ENCODE measurements around the gene ACTBL2.
A peak's percentile ranks its signal among the peaks of the same experiment; 100 is the strongest.

Gene ACTBL2

GRCh38 chr5:57446966-57447365 lies 35.6 kb downstream of the ACTBL2 start:
- CTCF ChIA-PET, result interaction anchor here (0.6 kb wide), 1 partner anchor 1154 kb away, joined by 3 read pairs; no protein-coding TSS in a partner anchor
- peaks cover 15% of the 10 kb centered on the region; the same call in 1 of the 2 replicates for H3K4me1 ChIP-seq (ENCODE audit: control insufficient read depth, insufficient read depth, low read length)

GRCh38 chr5:57445705-57446037 lies 36.9 kb downstream of the ACTBL2 start:
- TF ChIP-seq ZFP37 (tag by site-specific recombination; IDR thresholded peaks at IDR 0.05) (no peak), GLI2 (tag by site-specific recombination; IDR thresholded peaks at IDR 0.05; ENCODE audit: borderline replicate concordance, low read depth) (no peak)
- Histone ChIP-seq H3K4me1 (ENCODE audit: control insufficient read depth, insufficient read depth, low read length) (peaks cover 19% of the 10 kb centered on the region), H3K27ac (ENCODE audit: extremely low read depth, low read depth, low read length) (no peak overlapping the region), H3K9me3 (ENCODE audit: control insufficient read depth, insufficient read depth, low read depth, low read length) (no peaks in the 10 kb centered on the region), H3K4me3 (ENCODE audit: low read depth, low read length) (no peak overlapping the region), H3K36me3 (ENCODE audit: control insufficient read depth in 2 of 2, insufficient read depth in 1 of 2, low read length in 2 of 2) (no peaks in the 10 kb centered on the region)
- ChIA-PET CTCF (interaction anchor here (0.6 to 1.0 kb wide), 3 partner anchors 46 to 148 kb away, joined by 3 read pairs; no protein-coding TSS in a partner anchor), POLR2A (no interaction called here)

More at GRCh38 chr5:57446966-57447365, 35.6 kb downstream of the ACTBL2 start:
- Histone ChIP-seq H3K36me3 (ENCODE audit: control insufficient read depth in 2 of 2, insufficient read depth in 1 of 2, low read length in 2 of 2) (no peaks in the 10 kb centered on the region), H3K4me3 (ENCODE audit: low read depth, low read length) (no peak overlapping the region), H3K9me3 (ENCODE audit: control insufficient read depth, insufficient read depth, low read depth, low read length) (no peaks in the 10 kb centered on the region), H3K27ac (ENCODE audit: extremely low read depth, low read depth, low read length) (no peak overlapping the region)
- TF ChIP-seq ZNF707 (tag by site-specific recombination; IDR thresholded peaks at IDR 0.05), result no peak
- TF ChIP-seq ZNF521 (tag by site-specific recombination; IDR thresholded peaks at IDR 0.05), result no peak
- no peak for TF ChIP-seq ZFHX2 (tag by site-specific recombination; conservative IDR thresholded peaks at IDR 0.05)
- TF ChIP-seq ZNF354C (tag by site-specific recombination; IDR thresholded peaks at IDR 0.05; ENCODE audit: borderline replicate concordance, low read depth), result no peak
- no peak for TF ChIP-seq ZNF629 (tag by site-specific recombination; IDR thresholded peaks at IDR 0.05)
- no peak for TF ChIP-seq ZNF670 (tag by site-specific recombination; IDR thresholded peaks at IDR 0.05; ENCODE audit: low read depth)
- TF ChIP-seq PRDM4 (tag by site-specific recombination; IDR thresholded peaks at IDR 0.05), result no peak
- TF ChIP-seq ZNF239 (tag by site-specific recombination; IDR thresholded peaks at IDR 0.05), result no peak
- POLR2A ChIA-PET, result no interaction called here

- TF ChIP-seq WT1 (tag by site-specific recombination; IDR thresholded peaks at IDR 0.05) (0 out of 2 replicates have a peak, but pooled peaks have one; percentile 22), PRDM1 (tag by site-specific recombination; IDR thresholded peaks at IDR 0.05) (no peak)
- CTCF ChIA-PET, result interaction anchor here (0.6 to 1.0 kb wide), 3 partner anchors 46 to 147 kb away, joined by 3 read pairs; no protein-coding TSS in a partner anchor
- POLR2A ChIA-PET, result no interaction called here
- Histone ChIP-seq H3K4me1 (ENCODE audit: control insufficient read depth, insufficient read depth, low read length) (peaks cover 19% of the 10 kb centered on the region), H3K27ac (ENCODE audit: extremely low read depth, low read depth, low read length) (no peak overlapping the region), H3K9me3 (ENCODE audit: control insufficient read depth, insufficient read depth, low read depth, low read length) (no peaks in the 10 kb centered on the region), H3K4me3 (ENCODE audit: low read depth, low read length) (no peak overlapping the region), H3K36me3 (ENCODE audit: control insufficient read depth in 2 of 2, insufficient read depth in 1 of 2, low read length in 2 of 2) (no peaks in the 10 kb centered on the region)
Measured at GRCh38 chr5:57445006-57445704, 37.5 kb downstream of the ACTBL2 start.

DNA sequence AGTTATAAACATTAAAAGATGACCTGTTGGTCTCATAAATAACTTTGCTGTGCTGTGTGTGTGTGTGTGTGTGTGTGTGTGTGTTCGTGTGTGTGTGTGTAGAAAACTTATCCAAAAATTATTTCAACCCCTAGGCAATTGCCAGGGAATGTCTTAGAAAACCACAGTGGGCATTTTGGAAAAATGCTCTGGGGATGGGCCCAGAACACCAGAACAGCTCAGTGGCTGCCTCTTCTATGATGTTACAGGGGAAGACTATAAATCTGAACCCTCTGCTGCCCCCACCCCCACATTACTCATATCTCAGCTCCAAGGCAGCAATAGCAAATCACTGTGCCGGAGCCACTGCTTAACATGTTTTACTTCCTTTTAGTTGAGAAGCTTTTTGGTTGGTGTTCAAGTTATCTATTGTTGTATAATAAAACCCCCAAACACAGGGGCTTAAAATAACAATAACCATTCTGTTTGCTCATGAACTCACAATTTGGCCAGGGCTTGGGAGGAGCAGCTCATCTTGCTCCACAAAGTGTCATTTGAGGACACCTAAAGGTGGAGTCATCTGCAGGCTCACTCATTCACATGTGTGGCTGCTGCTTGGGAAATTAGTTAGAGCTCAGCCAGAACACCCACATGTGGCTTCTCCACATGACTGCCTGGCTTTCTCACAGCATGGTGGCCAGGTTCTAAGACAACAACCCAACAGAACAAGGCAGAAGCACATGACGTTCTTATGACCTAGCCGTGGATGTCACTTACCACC lies 40.4 kb downstream of the ACTBL2 start:
- Histone ChIP-seq H3K36me3 (ENCODE audit: control insufficient read depth in 2 of 2, insufficient read depth in 1 of 2, low read length in 2 of 2) (no peaks in the 10 kb centered on the region), H3K4me3 (ENCODE audit: low read depth, low read length) (no peak overlapping the region), H3K9me3 (ENCODE audit: control insufficient read depth, insufficient read depth, low read depth, low read length) (no peaks in the 10 kb centered on the region), H3K4me1 (ENCODE audit: control insufficient read depth, insufficient read depth, low read length) (peaks cover 19% of the 10 kb centered on the region), H3K27ac (ENCODE audit: extremely low read depth, low read depth, low read length) (peak overlapping the region; percentile 96)
- ChIA-PET POLR2A (interaction anchor here (0.8 to 2.1 kb wide), 7 partner anchors 9 to 1018 kb away, joined by 3 to 14 read pairs (median 4); partner anchors contain the start of gene PLK2), CTCF (interaction anchor here (0.6 to 2.3 kb wide), 11 partner anchors 18 to 1019 kb away, joined by 3 to 9 read pairs (median 3); no protein-coding TSS in a partner anchor)
- TF ChIP-seq GLIS2 (tag by site-specific recombination; IDR thresholded peaks at IDR 0.05), result no peak
- no peak for TF ChIP-seq ZNF510 (tag by site-specific recombination; IDR thresholded peaks at IDR 0.05; ENCODE audit: insufficient replicate concordance)
- 0 out of 2 replicates have a peak, but pooled peaks have one; percentile 36 for TF ChIP-seq TRIM28 (IDR thresholded peaks at IDR 0.05; ENCODE audit: borderline replicate concordance, low read length)
- TF ChIP-seq ZNF335 (tag by site-specific recombination; conservative IDR thresholded peaks at IDR 0.05), result peak; percentile 67; the same call in 1 of the 2 replicates
- TF ChIP-seq ZNF175 (tag by site-specific recombination; IDR thresholded peaks at IDR 0.05), result no peak
- TF ChIP-seq ZNF629 (tag by site-specific recombination; IDR thresholded peaks at IDR 0.05), result peak; percentile 64
- peak; percentile 39 for TF ChIP-seq ZFHX2 (tag by site-specific recombination; conservative IDR thresholded peaks at IDR 0.05)
- no peak for TF ChIP-seq ZSCAN16 (tag by site-specific recombination; IDR thresholded peaks at IDR 0.05)
- TF ChIP-seq, protein P1, sequence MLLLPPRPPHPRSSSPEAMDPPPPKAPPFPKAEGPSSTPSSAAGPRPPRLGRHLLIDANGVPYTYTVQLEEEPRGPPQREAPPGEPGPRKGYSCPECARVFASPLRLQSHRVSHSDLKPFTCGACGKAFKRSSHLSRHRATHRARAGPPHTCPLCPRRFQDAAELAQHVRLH (tag by site-specific recombination; IDR thresholded peaks at IDR 0.05), result no peak
- TF ChIP-seq IKZF3 (tag by site-specific recombination; IDR thresholded peaks at IDR 0.05), result no peak
- no peak for TF ChIP-seq ZNF423 (tag by site-specific recombination; IDR thresholded peaks at IDR 0.05)
- peak; percentile 74 for TF ChIP-seq ZSCAN4 (tag by site-specific recombination; IDR thresholded peaks at IDR 0.05)
- 0 out of 2 replicates have a peak, but pooled peaks have one; percentile 21 for TF ChIP-seq GFI1B (tag by site-specific recombination; IDR thresholded peaks at IDR 0.05)

All from HEK293 (cell line).